T-cell (primary cell): ENCODE results near the gene DLG4. TPM values are rescaled to one million over a fixed set of nuclear protein-coding genes. Genes with fewer than 3 reads are reported as not detected.
"Not testable (repeated sequence)": the region's sequence is repeated elsewhere in the genome, so short reads cannot be mapped to it uniquely, and the experiment has no call there.

Source experiments
- ATAC-seq, 4 experiments: fragments of 200-7000 bp in 3 of 4; fragments of 150-1000 bp in 1 of 4; cut with Tn5 transposase; replicated peaks in 1 of 4; 1 replicate in 3 of 4; 2 replicates in 1 of 4; pipeline ENCODE4 v1.10.0; 2021; ENCODE audit warnings: moderate library complexity in 3 of 4, mild to moderate bottlenecking in 2 of 4, moderate number of reproducible peaks in 1 of 4
- CTCF ChIA-PET, 2 donors: fragments of 300-600 bp; sonication (Branson Sonifier 250); formaldehyde crosslinking; loops; one replicate each; lab custom pipeline; 2022; ENCODE audit warnings: antibody characterized with exemption in 2 of 2; lab: Charles Lee
- POLR2A ChIA-PET, 2 donors: fragments of 300-600 bp; sonication (Branson Sonifier 250); formaldehyde crosslinking; loops; one replicate each; lab custom pipeline; 2022; ENCODE audit warnings: antibody characterized with exemption in 2 of 2; lab: Charles Lee
- DNase-seq, 35 experiments: peaks; one replicate each; pipeline versions ENCODE4 v3.0.0 to v3.0.0-alpha.2; 2013 to 2023
- H3K27ac ChIP-seq: one replicate; pipeline ENCODE4 v1.5.1; 2013; ENCODE audit warnings: low read length
- H3K27me3 ChIP-seq, 2 experiments: replicated peaks in 1 of 2; 1 replicate in 1 of 2; 2 replicates in 1 of 2; pipeline versions ENCODE4 v1.6.1 to v1.7.0; 2013; ENCODE audit warnings: low read length in 1 of 2, mixed read lengths in 1 of 2; ENCODE audit not compliant: control insufficient read depth in 2 of 2, insufficient read depth in 2 of 2; ENCODE audit errors: extremely low read depth in 1 of 2
- H3K36me3 ChIP-seq, 2 donors: 1 replicate in 1 of 2; 2 replicates in 1 of 2; pipeline versions ENCODE4 v1.6.1 to v1.7.0; 2013; ENCODE audit warnings: low read length in 1 of 2; ENCODE audit not compliant: control insufficient read depth in 2 of 2, insufficient read depth in 1 of 2; ENCODE audit errors: extremely low read depth in 1 of 2
- H3K4me1 ChIP-seq, 2 experiments: 1 replicate in 1 of 2; 2 replicates in 1 of 2; pipeline versions ENCODE4 v1.6.1 to v1.7.0; 2013; ENCODE audit warnings: low read length in 2 of 2, mixed read lengths in 1 of 2; ENCODE audit not compliant: insufficient read depth in 2 of 2, control insufficient read depth in 1 of 2; ENCODE audit errors: extremely low read depth in 1 of 2
- H3K4me3 ChIP-seq, 2 donors: 1 replicate in 1 of 2; 2 replicates in 1 of 2; pipeline versions ENCODE4 v1.5.1 to v1.7.0; 2013; ENCODE audit warnings: mild to moderate bottlenecking in 2 of 2, low read length in 1 of 2, moderate library complexity in 1 of 2; ENCODE audit not compliant: control insufficient read depth in 1 of 2; ENCODE audit errors: extremely low read depth in 1 of 2
- H3K9me3 ChIP-seq: 2 replicates; pipeline ENCODE4 v1.7.0; 2013
- H3K27ac Mint-ChIP-seq, 2 donors: one replicate each; pipeline ENCODE4 v1.8.0; 2020 to 2021; ENCODE audit warnings: mild to moderate bottlenecking in 2 of 2, mixed read lengths in 2 of 2
- H3K27me3 Mint-ChIP-seq, 2 donors: one replicate each; pipeline ENCODE4 v1.8.0; 2021 to 2022; ENCODE audit warnings: mixed read lengths in 2 of 2
- H3K36me3 Mint-ChIP-seq: one replicate; pipeline ENCODE4 v1.8.0; 2021; ENCODE audit warnings: mixed read lengths
- H3K4me1 Mint-ChIP-seq, 3 donors: one replicate each; pipeline ENCODE4 v1.8.0; 2020 to 2022; ENCODE audit warnings: mixed read lengths in 3 of 3, mild to moderate bottlenecking in 1 of 3
- H3K4me3 Mint-ChIP-seq, 3 donors: one replicate each; pipeline ENCODE4 v1.8.0; 2020 to 2022; ENCODE audit warnings: mild to moderate bottlenecking in 3 of 3, mixed read lengths in 3 of 3, moderate library complexity in 3 of 3
- H3K9me3 Mint-ChIP-seq, 3 donors: one replicate each; pipeline ENCODE4 v1.8.0; 2020 to 2022; ENCODE audit warnings: mixed read lengths in 3 of 3
- WGBS: methylation state at CpG from one replicate; pipeline ENCODE4 v1.1.5; 2013; ENCODE audit warnings: missing lambda C conversion rate; ENCODE audit not compliant: insufficient coverage; 5-methylcytosine and 5-hydroxymethylcytosine counted together
- total RNA-seq, 35 experiments: library from RNA in 6 of 35; stranded (reverse) in 6 of 35; fragments of 120-200 nt in 1 of 35; gene quantifications; one replicate each; pipeline versions ENCODE4 v1.2.1 to v1.2.4 and lab custom pipeline; 2013 to 2026

The DLG4 gene
- total RNA-seq, 5 donors from 2014 or later (not counting 1 experiment from before 2014, with no cell fraction given): 8.1 to 13.6 (median 9.3) TPM

- 95% methylated on average over 6 of the region's 7 CpGs for WGBS
- H3K4me3 Mint-ChIP-seq, H3K9me3 ChIP-seq, H3K27ac ChIP-seq, H3K36me3 ChIP-seq, H3K36me3 Mint-ChIP-seq, H3K4me1 Mint-ChIP-seq, H3K27me3 Mint-ChIP-seq, DNase-seq, CTCF ChIA-PET, H3K9me3 Mint-ChIP-seq, POLR2A ChIA-PET, ATAC-seq, H3K4me1 ChIP-seq, H3K4me3 ChIP-seq, H3K27ac Mint-ChIP-seq: not testable (repeated sequence)
- H3K27me3 ChIP-seq: peaks cover 0 to 21% of the 10 kb centered on the region in 2 experiments
Observed at GRCh38 chr17:7169565-7169908, 50.1 kb downstream of the DLG4 start.

GRCh38 chr17:7168841-7169564 lies 50.6 kb downstream of the DLG4 start:
- H3K27ac Mint-ChIP-seq, H3K4me1 Mint-ChIP-seq, H3K4me3 Mint-ChIP-seq, DNase-seq, H3K9me3 ChIP-seq, H3K4me3 ChIP-seq, H3K9me3 Mint-ChIP-seq, H3K27me3 Mint-ChIP-seq, CTCF ChIA-PET, H3K4me1 ChIP-seq, H3K36me3 ChIP-seq, ATAC-seq, H3K36me3 Mint-ChIP-seq, H3K27ac ChIP-seq, POLR2A ChIA-PET: not testable (repeated sequence)
- H3K27me3 ChIP-seq: peaks cover 0 to 18% of the 10 kb centered on the region in 2 experiments
- whole genome bisulfite sequencing: 40% methylated on average over 1 of the region's 10 CpGs

GRCh38 chr17:7167832-7168231 lies 51.8 kb downstream of the DLG4 start:
- no peaks in the 10 kb centered on the region for H3K4me1 ChIP-seq
- H3K36me3 ChIP-seq: no peaks in the 10 kb centered on the region
- ChIA-PET CTCF (interaction anchor here in 1 of 2 donors (0.6 kb wide), 1 partner anchor 114 kb away, joined by 4 read pairs; no protein-coding TSS in a partner anchor), POLR2A (no interaction called here)
- H3K4me3 ChIP-seq: no peak overlapping the region
- DNase-seq (no peak), ATAC-seq (no peak)
- Mint-ChIP-seq H3K4me3 (no peak overlapping the region), H3K27ac (no peak overlapping the region), H3K27me3 (peaks cover 1 to 4% of the 10 kb centered on the region in 2 donors), H3K9me3 (peaks cover 0 to 6% (median 0%) of the 10 kb centered on the region in 3 donors), H3K36me3 (peaks cover 3% of the 10 kb centered on the region), H3K4me1 (no peaks in the 10 kb centered on the region)
- no CpG with 5 or more reads among the region's 4 CpGs for WGBS
- H3K9me3 ChIP-seq: no peaks in the 10 kb centered on the region
- H3K27ac ChIP-seq: no peak overlapping the region
- H3K27me3 ChIP-seq: peaks cover 0 to 17% of the 10 kb centered on the region in 2 experiments

GRCh38 chr17:7166873-7167272 lies 52.8 kb downstream of the DLG4 start:
- DNase-seq (no peak), ATAC-seq (no peak)
- no peak overlapping the region for H3K27ac ChIP-seq
- no peaks in the 10 kb centered on the region for H3K9me3 ChIP-seq
- CTCF ChIA-PET: interaction anchor here in 1 of 2 donors (0.7 kb wide), 1 partner anchor 37 kb away, joined by 3 read pairs; no protein-coding TSS in a partner anchor
- 87% methylated on average over 7 of the region's 7 CpGs for WGBS
- POLR2A ChIA-PET: no interaction called here
- peaks cover 0 to 18% of the 10 kb centered on the region in 2 experiments for H3K27me3 ChIP-seq
- no peaks in the 10 kb centered on the region for H3K36me3 ChIP-seq
- H3K4me1 ChIP-seq: no peaks in the 10 kb centered on the region
- Mint-ChIP-seq H3K4me1 (no peaks in the 10 kb centered on the region), H3K4me3 (no peak overlapping the region), H3K27me3 (peaks cover 6 to 8% of the 10 kb centered on the region in 2 donors), H3K27ac (no peak overlapping the region), H3K9me3 (peaks cover 0 to 6% (median 0%) of the 10 kb centered on the region in 3 donors), H3K36me3 (peaks cover 3% of the 10 kb centered on the region)
- H3K4me3 ChIP-seq: no peak overlapping the region

- 32% methylated on average over 3 of the region's 10 CpGs for WGBS
- H3K4me3 Mint-ChIP-seq, CTCF ChIA-PET: not testable (repeated sequence)
Observed at GRCh38 chr17:7159571-7159970, 60.1 kb downstream of the DLG4 start.

GRCh38 chr17:7158424-7158823 lies 61.2 kb downstream of the DLG4 start:
- H3K27ac Mint-ChIP-seq, H3K9me3 Mint-ChIP-seq, H3K4me3 Mint-ChIP-seq, DNase-seq, H3K4me1 Mint-ChIP-seq, H3K27ac ChIP-seq, H3K4me1 ChIP-seq, CTCF ChIA-PET, H3K4me3 ChIP-seq, H3K36me3 Mint-ChIP-seq, H3K9me3 ChIP-seq, H3K36me3 ChIP-seq, ATAC-seq: not testable (repeated sequence)
- peaks cover 15 to 18% of the 10 kb centered on the region in 2 donors for H3K27me3 Mint-ChIP-seq
- POLR2A ChIA-PET: interaction anchor here in 1 of 2 donors (0.6 kb wide), 1 partner anchor 26 kb away, joined by 3 read pairs; no protein-coding TSS in a partner anchor
- 100% methylated on average over 1 of the region's 10 CpGs for WGBS
- peaks cover 0 to 17% of the 10 kb centered on the region in 2 experiments for H3K27me3 ChIP-seq

More at GRCh38 chr17:7159571-7159970, 60.1 kb downstream of the DLG4 start:
- POLR2A ChIA-PET, H3K27ac Mint-ChIP-seq, DNase-seq, ATAC-seq, H3K36me3 Mint-ChIP-seq, H3K4me1 ChIP-seq, H3K9me3 Mint-ChIP-seq, H3K9me3 ChIP-seq, H3K4me3 ChIP-seq, H3K36me3 ChIP-seq, H3K27ac ChIP-seq, H3K4me1 Mint-ChIP-seq: not testable (repeated sequence)
- H3K27me3 ChIP-seq: peaks cover 0 to 25% of the 10 kb centered on the region in 2 experiments
- H3K27me3 Mint-ChIP-seq: peaks cover 14 to 15% of the 10 kb centered on the region in 2 donors
